ENCODE results near the gene C4BPA.

C4BPA gene

DNA sequence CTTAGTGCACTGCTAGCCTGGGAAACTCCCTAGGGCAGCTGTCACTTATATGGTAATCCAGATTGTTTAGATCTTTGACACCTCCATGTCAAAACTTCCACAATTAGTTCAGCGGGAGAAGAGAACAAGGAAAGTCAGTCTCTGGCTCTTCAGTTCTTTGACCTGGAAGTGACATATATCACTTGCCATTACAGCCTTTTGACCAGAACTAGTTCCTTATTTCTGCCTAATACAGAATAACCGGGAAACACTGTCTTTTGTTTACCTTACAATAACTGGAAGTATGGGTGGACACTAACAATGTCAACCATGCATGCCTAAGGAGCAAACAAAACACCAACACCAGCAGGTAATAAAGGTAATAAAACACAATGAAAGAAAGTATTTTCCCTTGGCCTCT lies 68.3 kb downstream of the C4BPA start:
- Mint-ChIP-seq H3K27ac (no peak overlapping the region), H3K4me1 (ENCODE audit: low read depth) (no peaks in the 10 kb centered on the region), H3K9me3 (peaks cover 3% of the 10 kb centered on the region), H3K36me3 (ENCODE audit: low read depth) (no peaks in the 10 kb centered on the region), H3K4me3 (no peak overlapping the region), H3K27me3 (no peaks in the 10 kb centered on the region)
- no peak for DNase-seq

DNA sequence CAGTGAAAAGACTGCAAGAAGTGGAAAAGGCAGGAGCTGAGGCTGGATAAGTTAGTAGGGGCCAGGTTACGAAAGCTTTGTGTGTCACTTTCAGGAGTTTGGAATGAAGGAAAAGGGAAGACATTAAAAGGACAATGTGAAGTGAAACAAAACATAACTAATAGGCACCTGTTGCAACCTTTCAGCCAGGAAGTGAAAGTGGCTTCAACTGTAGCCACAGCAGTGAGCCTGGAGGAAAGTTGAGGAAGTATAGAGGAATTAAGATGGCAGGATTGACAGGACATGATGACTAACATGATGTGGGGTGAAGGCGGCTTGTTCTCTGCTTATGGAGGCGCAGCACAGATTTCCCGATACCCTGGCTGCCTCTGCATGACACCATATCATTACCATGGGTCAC lies 68.9 kb downstream of the C4BPA start:
- Mint-ChIP-seq H3K27me3 (no peaks in the 10 kb centered on the region), H3K4me1 (ENCODE audit: low read depth) (no peaks in the 10 kb centered on the region), H3K27ac (no peak overlapping the region), H3K4me3 (no peak overlapping the region), H3K36me3 (ENCODE audit: low read depth) (no peaks in the 10 kb centered on the region), H3K9me3 (peaks cover 3% of the 10 kb centered on the region)
- no peak for DNase-seq

DNA sequence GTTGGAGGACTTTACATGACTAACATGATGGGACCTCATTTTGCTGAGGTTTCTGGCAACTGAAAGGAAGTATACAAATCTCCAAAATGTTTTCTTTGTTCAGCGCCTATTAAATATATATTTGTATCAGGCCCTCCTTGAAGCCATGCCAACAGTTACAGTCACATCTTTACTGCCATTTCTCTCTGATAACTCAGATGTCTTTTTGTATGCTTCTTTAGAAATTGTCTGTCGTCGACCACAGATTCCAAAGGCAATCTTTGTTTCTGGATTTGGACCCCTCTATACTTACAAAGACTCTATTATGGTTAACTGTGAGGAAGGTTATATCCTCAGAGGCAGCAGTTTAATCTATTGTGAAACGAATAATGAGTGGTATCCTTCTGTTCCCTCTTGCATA lies 69.4 kb downstream of the C4BPA start:
- H3K27ac Mint-ChIP-seq = no peak overlapping the region
- no peaks in the 10 kb centered on the region for H3K36me3 Mint-ChIP-seq (ENCODE audit: low read depth)
- no peaks in the 10 kb centered on the region for H3K27me3 Mint-ChIP-seq

DNA sequence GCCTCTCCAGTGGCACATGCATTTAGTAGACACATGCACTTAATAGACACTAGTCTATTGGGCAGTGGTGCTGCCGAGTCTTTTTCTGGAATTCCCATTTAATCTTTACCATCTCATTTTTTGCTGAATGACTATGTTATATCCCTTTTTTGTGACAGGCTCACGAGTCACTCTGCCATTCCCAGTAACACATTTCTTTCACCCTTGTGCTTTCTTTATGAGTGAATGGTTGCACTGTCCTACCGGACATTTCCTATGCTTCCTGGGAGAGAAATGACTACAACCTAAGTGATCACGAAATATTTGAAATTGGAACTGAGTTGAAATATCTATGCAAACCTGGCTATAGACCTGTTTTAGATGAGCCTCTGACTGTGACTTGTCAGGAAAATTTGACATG lies 70.9 kb downstream of the C4BPA start:
- no peak for DNase-seq
- Mint-ChIP-seq H3K27ac (no peak overlapping the region), H3K4me3 (no peak overlapping the region), H3K4me1 (ENCODE audit: low read depth) (no peaks in the 10 kb centered on the region), H3K36me3 (ENCODE audit: low read depth) (no peaks in the 10 kb centered on the region), H3K9me3 (no peaks in the 10 kb centered on the region), H3K27me3 (peaks cover 9% of the 10 kb centered on the region)

More for the DNA sequence above, 69.4 kb downstream of the C4BPA start:
- H3K9me3 Mint-ChIP-seq = peaks cover 3% of the 10 kb centered on the region
- H3K4me1 Mint-ChIP-seq (ENCODE audit: low read depth) = no peaks in the 10 kb centered on the region
- no peak for DNase-seq
- H3K4me3 Mint-ChIP-seq = no peak overlapping the region

DNA sequence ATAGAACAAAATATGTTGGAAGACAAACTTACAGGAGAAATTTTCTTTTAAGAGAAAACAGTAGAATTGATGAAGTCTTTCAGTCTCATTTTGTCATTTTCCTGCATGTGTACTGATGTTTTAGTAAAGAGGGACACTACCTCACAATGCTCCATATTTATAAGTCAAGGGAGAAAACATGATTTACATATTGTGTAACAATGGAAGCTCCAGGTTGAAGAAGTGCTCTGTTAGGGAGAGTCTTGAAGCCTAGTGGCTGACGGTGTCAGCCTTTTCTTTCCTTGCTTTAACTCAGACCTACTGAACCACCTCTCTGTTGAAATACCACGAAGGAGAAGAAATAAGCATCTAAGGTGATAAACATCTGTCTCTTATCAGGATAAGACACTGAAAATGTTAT lies 75.0 kb downstream of the C4BPA start:
- H3K4me3 Mint-ChIP-seq = no peak overlapping the region
- no peaks in the 10 kb centered on the region for H3K9me3 Mint-ChIP-seq
- no peak for DNase-seq
- no peaks in the 10 kb centered on the region for H3K36me3 Mint-ChIP-seq (ENCODE audit: low read depth)
- peaks cover 9% of the 10 kb centered on the region for H3K27me3 Mint-ChIP-seq
- no peak overlapping the region for H3K27ac Mint-ChIP-seq
- H3K4me1 Mint-ChIP-seq (ENCODE audit: low read depth) = no peaks in the 10 kb centered on the region

DNA sequence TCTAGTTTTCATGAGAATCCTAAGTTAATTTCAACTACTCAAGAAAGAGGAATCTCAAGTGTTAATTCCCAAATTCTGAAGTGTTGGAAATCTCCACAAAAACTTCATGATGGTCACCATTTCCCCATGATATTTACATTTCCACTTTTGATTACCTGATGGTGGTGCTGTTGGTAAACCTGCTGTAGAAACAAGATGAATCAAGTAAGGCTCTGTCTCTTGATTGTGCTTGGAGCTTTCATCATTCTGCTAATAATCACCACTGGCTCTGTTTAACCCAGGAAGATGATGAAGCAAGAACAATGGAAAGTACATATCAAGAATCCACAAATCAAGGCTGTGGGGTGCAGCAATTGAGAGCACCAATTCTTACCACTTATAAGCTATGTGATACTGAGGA lies 77.8 kb downstream of the C4BPA start:
- Mint-ChIP-seq H3K9me3 (no peaks in the 10 kb centered on the region), H3K27ac (no peak overlapping the region), H3K36me3 (ENCODE audit: low read depth) (no peaks in the 10 kb centered on the region), H3K27me3 (peaks cover 9% of the 10 kb centered on the region), H3K4me1 (ENCODE audit: low read depth) (no peaks in the 10 kb centered on the region), H3K4me3 (no peak overlapping the region)
- no peak for DNase-seq

DNA sequence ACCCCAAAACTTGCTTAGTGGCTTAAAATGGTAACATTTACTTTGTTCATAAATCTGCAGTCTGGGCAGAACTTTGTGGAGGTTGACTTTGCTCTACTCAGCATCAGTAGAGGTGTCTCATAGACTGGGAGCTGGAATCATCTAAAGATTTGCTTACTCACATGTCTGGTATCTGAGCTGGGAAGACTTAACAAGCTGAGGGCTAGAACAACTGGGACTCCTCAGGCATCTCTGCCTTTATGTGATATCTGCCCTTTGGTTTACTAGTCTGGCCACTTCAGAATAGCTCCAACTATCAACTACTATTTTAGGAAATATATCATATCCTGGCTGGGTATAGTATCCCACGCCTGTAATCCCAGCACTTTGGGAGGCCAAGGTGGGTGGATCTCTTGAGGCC lies 82.5 kb downstream of the C4BPA start:
- DNase-seq = no peak
- Mint-ChIP-seq H3K27me3 (no peaks in the 10 kb centered on the region), H3K4me1 (ENCODE audit: low read depth) (peaks cover 11% of the 10 kb centered on the region), H3K36me3 (ENCODE audit: low read depth) (no peaks in the 10 kb centered on the region), H3K9me3 (peaks cover 7% of the 10 kb centered on the region), H3K27ac (no peak overlapping the region), H3K4me3 (no peak overlapping the region)

DNA sequence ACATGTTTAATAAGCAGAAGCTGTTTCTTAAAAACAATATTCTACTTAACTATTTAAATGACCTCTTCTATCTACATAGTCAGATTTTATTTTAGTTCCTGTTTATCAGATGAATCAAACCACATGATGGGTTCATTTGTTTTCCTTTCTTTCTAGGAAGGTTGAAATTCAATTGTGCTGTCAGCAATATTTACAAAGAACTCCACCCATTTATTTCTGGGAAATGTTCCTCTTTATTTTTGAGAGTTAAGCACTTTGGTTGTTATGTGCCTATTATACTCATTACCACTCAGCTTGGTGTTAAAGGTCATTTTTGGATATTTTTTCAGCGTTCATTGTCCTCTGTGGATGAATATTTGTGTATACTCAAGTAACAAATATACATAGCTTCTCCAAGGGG lies 84.9 kb downstream of the C4BPA start:
- peaks cover 4% of the 10 kb centered on the region for H3K27me3 Mint-ChIP-seq
- DNase-seq = no peak
- peaks cover 7% of the 10 kb centered on the region for H3K9me3 Mint-ChIP-seq
- no peak overlapping the region for H3K4me3 Mint-ChIP-seq
- H3K4me1 Mint-ChIP-seq (ENCODE audit: low read depth) = peaks cover 11% of the 10 kb centered on the region
- no peak overlapping the region for H3K27ac Mint-ChIP-seq
- no peaks in the 10 kb centered on the region for H3K36me3 Mint-ChIP-seq (ENCODE audit: low read depth)

DNA sequence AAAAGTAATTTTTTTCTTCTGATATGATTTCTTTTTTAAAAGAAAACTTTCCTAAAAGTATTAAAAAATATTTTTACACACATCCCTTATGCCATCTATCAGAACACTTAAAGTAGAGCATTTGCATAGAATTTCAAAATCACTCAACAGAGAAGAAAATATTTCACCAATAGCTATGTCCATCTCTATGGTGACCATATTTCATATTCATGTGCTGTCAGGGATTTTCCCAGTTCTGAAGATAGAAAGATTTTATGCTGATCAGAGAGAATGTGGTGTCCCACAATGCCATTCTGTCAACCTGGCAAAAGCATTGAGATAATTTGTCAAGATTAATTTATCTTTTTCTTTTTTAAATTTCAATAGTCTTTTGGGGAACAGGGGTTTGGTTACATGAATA lies 87.0 kb downstream of the C4BPA start:
- H3K36me3 Mint-ChIP-seq (ENCODE audit: low read depth) = no peaks in the 10 kb centered on the region
- DNase-seq = no peak
- H3K9me3 Mint-ChIP-seq = peaks cover 7% of the 10 kb centered on the region
- H3K4me3 Mint-ChIP-seq = no peak overlapping the region
- no peak overlapping the region for H3K27ac Mint-ChIP-seq
- H3K27me3 Mint-ChIP-seq = peaks cover 7% of the 10 kb centered on the region
- peaks cover 11% of the 10 kb centered on the region for H3K4me1 Mint-ChIP-seq (ENCODE audit: low read depth)

DNA sequence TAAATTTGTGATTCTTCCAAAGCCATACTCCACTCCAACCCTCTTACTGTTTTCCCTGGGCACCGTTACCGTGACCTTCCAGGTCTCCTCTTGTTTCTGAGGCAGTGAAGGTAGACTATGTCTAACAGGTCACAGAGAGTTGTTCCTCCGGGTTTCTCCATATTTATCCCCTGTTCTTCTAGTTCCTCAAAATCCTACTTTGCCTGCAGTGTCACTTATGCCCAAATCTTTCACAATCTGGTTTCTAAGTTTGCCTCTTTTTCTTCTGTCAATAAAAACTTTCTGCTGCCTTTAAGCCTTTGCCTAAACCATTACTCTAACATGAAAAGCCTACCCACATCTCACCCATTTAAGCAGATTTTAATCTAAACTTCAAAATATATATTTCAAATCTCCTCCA lies 87.7 kb downstream of the C4BPA start:
- Mint-ChIP-seq H3K27me3 (peaks cover 7% of the 10 kb centered on the region), H3K9me3 (peaks cover 7% of the 10 kb centered on the region), H3K27ac (no peak overlapping the region), H3K4me3 (no peak overlapping the region), H3K36me3 (ENCODE audit: low read depth) (no peaks in the 10 kb centered on the region), H3K4me1 (ENCODE audit: low read depth) (peaks cover 11% of the 10 kb centered on the region)
- DNase-seq = no peak

DNA sequence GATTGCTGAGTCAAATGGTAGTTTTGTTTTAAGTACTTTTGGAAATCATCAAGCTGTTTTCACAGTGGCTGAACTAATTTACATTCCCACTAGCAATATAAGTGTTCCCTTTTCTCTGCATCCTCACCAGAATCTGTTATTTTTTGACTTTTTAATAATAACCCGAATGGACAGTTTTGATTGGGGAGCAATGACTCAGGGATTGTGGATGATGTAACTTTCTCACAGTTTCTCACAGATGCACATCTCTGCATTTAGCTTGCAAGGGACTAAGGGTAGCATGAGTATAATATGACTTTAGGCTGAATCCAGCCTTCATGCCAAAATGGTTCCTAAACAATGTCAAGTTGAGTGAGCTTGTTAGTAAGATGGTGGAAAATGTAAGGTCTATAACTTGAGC lies 90.2 kb downstream of the C4BPA start:
- Mint-ChIP-seq H3K4me3 (no peak overlapping the region), H3K4me1 (ENCODE audit: low read depth) (peaks cover 7% of the 10 kb centered on the region), H3K36me3 (ENCODE audit: low read depth) (no peaks in the 10 kb centered on the region), H3K9me3 (peaks cover 2% of the 10 kb centered on the region), H3K27ac (no peak overlapping the region), H3K27me3 (peaks cover 7% of the 10 kb centered on the region)
- no peak for DNase-seq

Measured in activated T-cell treated with anti-CD3 and anti-CD28 coated beads, Interleukin-2, amount 50 U/mL, for 24 hours (primary cell).